K562 (cell line): ENCODE measurements around the gene KLC3. TPM values are rescaled to one million over a fixed set of nuclear protein-coding genes. Genes with fewer than 3 reads are reported as not detected.

Experiments
- ARNT ChIP-seq, 2 experiments: fragments of 450-650 bp; IDR thresholded peaks; 2 replicates each; pipeline ENCODE4 v1.6.1; 2016; ENCODE audit warnings: mild to moderate bottlenecking in 1 of 2
- CSDE1 ChIP-seq, 2 experiments: fragments of 450-650 bp; IDR thresholded peaks; 2 replicates each; pipeline ENCODE4 v1.6.1; 2016; ENCODE audit warnings: mild to moderate bottlenecking in 1 of 2
- ETV5 ChIP-seq: sonication (generic); formaldehyde crosslinking; IDR thresholded peaks from 2 replicates; pipeline ENCODE4 v1.4.0; 2020; ENCODE audit warnings: low read depth, mild to moderate bottlenecking, missing genetic modification reagents
- KAT2B ChIP-seq: IDR thresholded peaks from one replicate; pipeline ENCODE4 v1.6.1; 2012; ENCODE audit warnings: low read depth, mild to moderate bottlenecking, control low read depth, inconsistent platforms, low read length, moderate library complexity
- PCBP2 ChIP-seq: fragments of 200-400 bp; formaldehyde crosslinking; IDR thresholded peaks from 2 replicates; pipeline ENCODE4 v1.6.1; 2018; ENCODE audit warnings: low read length, low read depth, mild to moderate bottlenecking, moderate library complexity; ENCODE audit not compliant: poor library complexity, severe bottlenecking
- PHF21A ChIP-seq: fragments of 450-650 bp; IDR thresholded peaks from 2 replicates; pipeline ENCODE4 v1.6.1; 2017; ENCODE audit warnings: low read depth, borderline replicate concordance
- RBM17 ChIP-seq: fragments of 200-400 bp; formaldehyde crosslinking; IDR thresholded peaks from 2 replicates; pipeline ENCODE4 v1.6.1; 2017; ENCODE audit warnings: low read depth, mild to moderate bottlenecking, low read length, borderline replicate concordance
- RERE ChIP-seq: sonication (generic); formaldehyde crosslinking; IDR thresholded peaks from 2 replicates; pipeline ENCODE4 v1.8.0; 2023; ENCODE audit warnings: missing genetic modification reagents, mild to moderate bottlenecking, borderline replicate concordance
- REST ChIP-seq, 2 experiments: fragments of 450-650 bp; formaldehyde crosslinking in 1 of 2; IDR thresholded peaks; 2 replicates each; pipeline versions ENCODE4 v1.4.0 to v1.6.1; 2014 to 2020; ENCODE audit warnings: mild to moderate bottlenecking in 2 of 2, borderline replicate concordance in 1 of 2, low read depth in 1 of 2
- SMAD1 ChIP-seq: fragments of 150-350 bp; IDR thresholded peaks from 2 replicates; pipeline ENCODE4 v1.6.1; 2014; ENCODE audit warnings: low read length, low read depth; ENCODE audit not compliant: partially characterized antibody
- ZC3H4 ChIP-seq: sonication (generic); formaldehyde crosslinking; IDR thresholded peaks from 2 replicates; pipeline ENCODE4 v1.9.0; 2021; ENCODE audit warnings: missing genetic modification reagents, borderline replicate concordance
- ZNF57 ChIP-seq: fragments of 450-650 bp; formaldehyde crosslinking; IDR thresholded peaks from 2 replicates; pipeline ENCODE4 v1.4.0; 2020; ENCODE audit warnings: mild to moderate bottlenecking, moderate library complexity
- polyA plus RNA-seq, 8 experiments: library from polyadenylated mRNA; depleted of rRNA in 4 of 8; stranded (reverse) in 5 of 8; unstranded in 3 of 8; fragments of >200 nt; fragmentation: Nextera tagmentation in 2 of 8; fragmentation: Illumina TruSeq in 1 of 8; extraction: Ambion mirVana in 2 of 8; extraction: Trizol in 1 of 8; gene quantifications; 2 replicates each; pipeline versions ENCODE4 v1.2.1 to v1.2.3, GENCODE V29; 2011 to 2014; ENCODE audit warnings: inconsistent platforms in 1 of 8, missing spikeins in 1 of 8
- total RNA-seq, 7 experiments: library from RNA; depleted of rRNA in 6 of 7; stranded (reverse); fragments of >200 nt in 6 of 7; fragmentation: Illumina TruSeq in 2 of 7; extraction: Trizol in 2 of 7; gene quantifications; 2 replicates each; pipeline versions ENCODE4 v1.2.1 to v1.2.3, GENCODE V29; 2011 to 2021; ENCODE audit warnings: low replicate concordance in 1 of 7
- TF ChIP-seq, protein P1 (sequence below), 2 experiments: IDR thresholded peaks; 2 replicates each; pipeline ENCODE4 v1.6.1; 2011; ENCODE audit warnings: borderline replicate concordance in 1 of 2, control low read depth in 1 of 2, low read depth in 1 of 2, low read length in 1 of 2, mild to moderate bottlenecking in 1 of 2, mixed read lengths in 1 of 2, moderate library complexity in 1 of 2; ENCODE audit not compliant: insufficient read depth in 1 of 2, insufficient read length in 1 of 2, poor library complexity in 1 of 2, severe bottlenecking in 1 of 2; ENCODE audit errors: extremely low read depth in 1 of 2

KLC3 gene
- total and polyA plus RNA-seq, 9 of the 15 experiments (the other 6 are each of a cell fraction or from before 2014, with no cell fraction given), result 0.03 to 1.2 (median 0.59) TPM; not detected in 3

DNA sequence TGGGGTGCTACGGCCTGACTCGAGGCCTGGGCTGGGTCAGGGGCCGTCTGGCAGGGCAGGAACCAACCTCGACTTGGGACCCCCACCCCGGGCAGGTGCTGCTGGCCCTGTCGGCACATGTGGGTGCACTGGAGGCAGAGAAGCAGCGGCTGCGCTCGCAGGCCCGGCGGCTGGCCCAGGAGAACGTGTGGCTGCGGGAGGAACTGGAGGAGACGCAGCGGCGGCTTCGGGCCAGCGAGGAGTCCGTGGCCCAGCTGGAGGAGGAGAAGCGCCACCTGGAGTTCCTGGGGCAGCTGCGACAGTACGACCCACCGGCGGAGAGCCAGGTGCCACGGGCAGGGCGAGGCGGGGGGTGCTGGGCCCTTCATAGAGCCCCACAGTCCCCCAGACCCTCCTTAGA, 5.9 kb downstream of the KLC3 start (continued):
- peak; percentile 10; the same call in 1 of the 2 replicates for TF ChIP-seq REST (IDR thresholded peaks at IDR 0.05; ENCODE audit: borderline replicate concordance)
- TF ChIP-seq REST (CRISPR knock-in tag; IDR thresholded peaks at IDR 0.05; ENCODE audit: low read depth), result no peak
- TF ChIP-seq RBM17, result no peak
- TF ChIP-seq ZC3H4 (CRISPR knock-in tag), result no peak
- TF ChIP-seq SMAD1, result no peak
- no peak for TF ChIP-seq CSDE1 (IDR thresholded peaks at IDR 0.05)
- no peak for TF ChIP-seq RERE (CRISPR knock-in tag)
- TF ChIP-seq PHF21A, result no peak
- TF ChIP-seq ZNF57 (CRISPR knock-in tag), result no peak
- TF ChIP-seq ETV5 (CRISPR knock-in tag), result no peak
- no peak for TF ChIP-seq KAT2B
- TF ChIP-seq ARNT (IDR thresholded peaks at IDR 0.05), result no peak
- no peak for TF ChIP-seq PCBP2
- TF ChIP-seq, protein P1, sequence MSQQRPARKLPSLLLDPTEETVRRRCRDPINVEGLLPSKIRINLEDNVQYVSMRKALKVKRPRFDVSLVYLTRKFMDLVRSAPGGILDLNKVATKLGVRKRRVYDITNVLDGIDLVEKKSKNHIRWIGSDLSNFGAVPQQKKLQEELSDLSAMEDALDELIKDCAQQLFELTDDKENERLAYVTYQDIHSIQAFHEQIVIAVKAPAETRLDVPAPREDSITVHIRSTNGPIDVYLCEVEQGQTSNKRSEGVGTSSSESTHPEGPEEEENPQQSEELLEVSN (IDR thresholded peaks at IDR 0.05; ENCODE audit: borderline replicate concordance in 1 of 2, extremely low read depth in 1 of 2, insufficient read depth in 1 of 2, insufficient read length in 1 of 2, low read depth in 1 of 2, low read length in 1 of 2, poor library complexity in 1 of 2, severe bottlenecking in 1 of 2), result peak in 1 of 2 experiments; percentile 54
